ENCODE data around the gene MACROD2.

MACROD2 gene

GRCh38 chr20:16100111-16100510, 2104.8 kb downstream of the MACROD2 start:
- DNase-seq (ENCODE audit: low read depth), result no peak
- H3K4me3 ChIP-seq (ENCODE audit: low read length), result no peak overlapping the region
- TF ChIP-seq CTCF (conservative IDR thresholded peaks at IDR 0.05; ENCODE audit: low read length), result no peak

GRCh38 chr20:16100767-16101166, 2105.5 kb downstream of the MACROD2 start:
- TF ChIP-seq CTCF (conservative IDR thresholded peaks at IDR 0.05; ENCODE audit: low read length), result no peak
- H3K4me3 ChIP-seq (ENCODE audit: low read length), result no peak overlapping the region
- DNase-seq (ENCODE audit: low read depth), result no peak
